EH (cell line): Measurements from ENCODE around the gene KIAA1755.

Source experiments
- DNase-seq: peaks from one replicate; pipeline ENCODE4 v3.0.0-alpha.2; 2015; ENCODE audit warnings: low read depth

Gene KIAA1755

DNA sequence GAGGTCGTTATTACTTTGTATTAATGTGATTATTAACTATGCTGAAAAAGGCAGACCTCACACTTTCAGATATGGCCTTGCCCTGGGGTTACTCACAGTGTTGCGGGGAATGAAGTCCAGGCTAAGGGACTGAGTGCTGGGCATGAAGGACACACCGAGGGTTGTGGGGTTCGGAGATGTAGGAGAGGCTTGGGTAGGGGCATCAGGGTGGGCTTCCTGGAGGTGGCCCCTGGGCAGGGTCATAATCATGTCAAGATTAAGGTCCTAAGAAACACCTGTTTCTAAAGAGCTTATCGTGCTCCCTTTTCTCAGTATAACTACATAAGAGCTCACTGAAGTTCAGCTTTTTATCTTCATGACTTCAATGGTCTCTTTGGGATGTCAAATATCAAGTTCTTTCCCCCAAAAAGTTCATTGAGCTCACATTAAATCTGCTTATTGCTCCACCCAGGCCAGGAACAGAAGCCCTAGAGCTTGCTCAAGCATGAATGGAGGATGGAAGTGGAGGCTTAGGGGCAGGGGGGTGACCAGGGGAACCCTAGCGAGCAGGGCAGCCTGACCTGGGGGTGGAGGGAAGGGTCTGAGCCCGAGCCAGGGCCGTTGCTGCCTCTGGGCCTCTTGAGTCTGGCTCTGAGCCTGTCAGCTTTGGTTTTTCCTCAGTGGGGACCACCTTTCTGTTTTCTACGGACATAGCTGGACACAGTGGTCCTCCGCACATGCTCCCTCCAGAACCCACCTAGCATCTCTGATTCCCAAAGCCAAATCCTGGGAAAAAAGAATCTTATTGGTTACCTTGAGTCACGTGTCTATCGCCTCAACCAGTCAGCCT lies 58.2 kb downstream of the KIAA1755 start:
- no peak for DNase-seq

DNA sequence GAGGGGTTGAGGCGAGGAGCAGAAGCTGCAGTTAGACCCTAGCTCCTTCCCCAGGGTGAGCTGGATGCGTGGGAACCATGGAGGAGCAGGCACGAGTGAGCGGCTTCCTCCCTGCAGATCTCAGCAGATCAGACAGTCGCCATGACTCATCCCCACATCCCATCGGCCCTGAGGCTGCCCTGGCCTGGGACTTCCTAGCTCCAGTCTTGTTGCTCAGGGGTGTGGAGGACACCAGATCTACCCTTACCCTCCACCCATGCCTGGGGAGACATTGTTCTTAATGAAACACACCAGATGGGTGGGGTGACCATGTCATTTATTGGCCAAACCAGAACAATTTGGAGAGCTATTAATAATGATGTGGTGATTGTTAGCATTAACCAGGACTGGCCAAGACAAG lies 59.2 kb downstream of the KIAA1755 start:
- peak; percentile 93 for DNase-seq

GRCh38 chr20:38200646-38201045 lies 59.9 kb downstream of the KIAA1755 start:
- no peak for DNase-seq

GRCh38 chr20:38199501-38200390 lies 60.8 kb downstream of the KIAA1755 start:
- peak; percentile 26 for DNase-seq

- peak; percentile 73 for DNase-seq
Observed at GRCh38 chr20:38198238-38198861, 62.2 kb downstream of the KIAA1755 start.

DNA sequence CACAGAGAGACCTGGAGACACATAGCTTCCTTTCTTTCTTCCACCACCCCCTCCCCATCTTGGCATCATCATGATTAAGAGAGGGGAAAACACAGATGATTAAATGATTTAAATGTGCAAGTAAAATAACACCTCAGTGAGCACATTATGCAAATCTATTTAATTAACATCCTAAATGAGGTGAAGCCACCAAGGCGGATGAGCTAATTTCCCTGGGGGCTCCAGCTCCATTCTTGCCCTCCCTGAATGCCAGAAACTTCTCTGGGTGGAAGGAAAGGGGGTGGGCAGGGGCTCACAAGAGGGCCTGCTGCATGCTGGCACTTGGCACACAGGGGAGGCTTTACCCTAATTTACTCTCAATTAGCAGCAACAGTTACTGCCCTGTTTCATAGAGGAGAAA lies 62.9 kb downstream of the KIAA1755 start:
- no peak for DNase-seq

- peak; percentile 44 for DNase-seq
Observed at GRCh38 chr20:38197217-38197616, 63.3 kb downstream of the KIAA1755 start.

DNA sequence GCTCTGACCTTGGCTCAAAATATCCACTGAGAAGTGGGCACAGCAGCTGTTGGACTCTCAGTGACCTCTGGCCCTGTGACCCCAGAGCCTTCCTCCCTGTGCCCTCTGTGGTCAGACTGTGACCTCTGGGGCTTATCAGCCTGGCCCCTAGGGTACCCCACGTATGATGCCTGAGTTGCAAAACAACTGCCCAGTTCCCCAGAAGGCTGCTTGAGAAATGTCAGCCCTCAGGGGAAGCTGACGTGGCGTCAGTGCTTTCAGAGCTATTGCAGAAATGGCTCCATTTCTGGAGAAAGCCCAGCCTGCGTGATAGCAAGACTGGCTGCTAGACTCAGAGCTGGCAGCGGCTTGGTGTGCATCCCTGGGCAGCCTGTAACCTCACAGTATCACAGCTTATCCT lies 63.9 kb downstream of the KIAA1755 start:
- DNase-seq: peak; percentile 93

DNA sequence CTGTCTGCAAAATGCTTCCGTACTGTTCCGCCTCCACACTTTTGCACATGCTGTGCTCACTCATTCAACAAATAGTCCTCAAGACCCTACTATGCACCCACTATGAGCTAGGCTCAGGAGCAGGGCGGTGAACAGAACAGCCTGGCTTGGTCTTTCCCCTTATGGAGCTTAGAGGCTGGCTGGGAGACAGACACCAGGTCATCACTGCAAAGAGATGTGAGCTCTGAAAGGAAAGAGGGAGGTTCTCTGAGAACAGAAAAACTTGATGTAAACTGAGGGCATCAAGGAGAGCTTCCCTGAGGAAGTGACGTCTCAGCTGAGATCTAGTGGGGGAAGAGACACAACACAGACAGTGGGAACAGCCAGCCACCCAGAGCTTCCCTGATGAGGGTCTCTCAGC lies 64.5 kb downstream of the KIAA1755 start:
- no peak for DNase-seq

DNA sequence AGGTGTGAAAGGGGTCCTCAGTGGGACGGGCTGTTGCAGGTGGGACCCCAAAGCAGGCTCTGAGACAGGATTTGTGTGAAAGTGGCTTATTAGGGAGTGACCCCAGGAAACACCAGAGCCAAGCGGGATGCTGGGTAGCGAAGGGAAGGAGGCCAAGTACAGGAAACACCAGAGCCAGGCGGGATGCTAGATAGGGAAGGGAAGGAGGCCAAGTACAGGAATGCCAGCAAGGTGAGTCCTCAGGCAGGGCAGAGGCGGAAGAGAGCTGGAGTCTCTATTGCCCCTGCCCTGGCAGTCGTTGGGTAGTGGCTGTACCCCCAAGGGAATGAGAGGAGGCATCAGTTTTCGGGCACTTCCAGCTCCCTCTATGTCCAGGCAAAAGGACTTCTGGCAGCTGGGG lies 65.0 kb downstream of the KIAA1755 start:
- no peak for DNase-seq

DNA sequence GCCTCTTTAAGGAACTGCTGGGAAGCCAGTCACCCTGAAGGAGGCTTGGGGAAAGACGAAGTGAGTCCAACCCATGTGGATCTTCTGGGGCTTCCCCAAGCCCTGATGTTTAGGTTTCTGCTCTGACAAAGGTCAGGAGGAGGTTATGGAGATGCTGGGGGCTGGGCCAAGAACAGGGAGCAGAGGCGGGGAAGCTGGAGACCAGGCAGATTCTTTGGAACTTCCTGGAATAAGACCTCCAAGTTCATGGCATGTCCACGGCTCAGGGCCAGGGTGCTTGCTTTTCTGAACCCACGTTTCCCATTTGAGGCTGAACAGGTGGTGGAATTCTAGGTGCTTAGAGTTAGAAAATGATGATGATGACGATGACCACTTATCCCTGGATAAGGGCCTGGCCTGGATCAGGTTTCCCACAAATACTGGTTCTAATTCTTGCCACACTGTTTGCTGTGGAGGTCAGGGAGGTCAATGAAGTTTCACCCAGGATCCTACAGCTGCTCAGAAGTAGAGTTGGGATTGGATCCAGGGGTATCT lies 65.5 kb downstream of the KIAA1755 start:
- no peak for DNase-seq

- DNase-seq: no peak
Observed at GRCh38 chr20:38193586-38194105, 66.9 kb downstream of the KIAA1755 start.

DNA sequence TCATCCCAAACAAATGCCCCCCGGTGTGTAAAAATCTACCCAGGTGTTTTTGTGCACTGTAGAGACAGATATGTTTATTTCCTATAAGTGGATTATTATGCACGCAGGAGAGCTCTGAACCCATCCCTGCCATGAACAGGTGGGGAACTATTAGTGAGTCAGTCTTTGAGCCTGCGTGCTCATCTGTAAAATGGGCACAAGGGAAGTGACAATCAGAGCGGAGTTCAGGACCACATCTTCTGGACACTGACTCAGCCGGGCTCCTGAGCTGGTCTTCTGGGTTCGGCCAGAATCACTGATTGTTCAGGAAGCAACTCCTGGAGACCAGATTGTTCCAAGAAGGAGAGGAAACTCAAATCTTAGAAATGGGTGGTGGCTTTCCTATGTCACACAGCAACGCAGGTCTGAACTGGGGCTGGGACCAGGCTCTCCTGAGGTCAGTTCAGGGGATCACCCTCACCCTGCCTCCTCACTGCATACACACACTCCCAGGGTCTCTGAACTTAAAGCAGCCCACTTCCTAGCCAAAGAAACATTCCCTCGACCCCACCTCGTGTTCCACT lies 68.1 kb downstream of the KIAA1755 start:
- no peak for DNase-seq

- no peak for DNase-seq
Observed at GRCh38 chr20:38191654-38192053, 68.9 kb downstream of the KIAA1755 start.

GRCh38 chr20:38190936-38191371 lies 69.6 kb downstream of the KIAA1755 start:
- DNase-seq: peak; percentile 48

- no peak for DNase-seq
Observed at GRCh38 chr20:38190166-38190565, 70.4 kb downstream of the KIAA1755 start.

GRCh38 chr20:38187517-38187916 lies 73.0 kb downstream of the KIAA1755 start:
- DNase-seq: peak; percentile 53

DNA sequence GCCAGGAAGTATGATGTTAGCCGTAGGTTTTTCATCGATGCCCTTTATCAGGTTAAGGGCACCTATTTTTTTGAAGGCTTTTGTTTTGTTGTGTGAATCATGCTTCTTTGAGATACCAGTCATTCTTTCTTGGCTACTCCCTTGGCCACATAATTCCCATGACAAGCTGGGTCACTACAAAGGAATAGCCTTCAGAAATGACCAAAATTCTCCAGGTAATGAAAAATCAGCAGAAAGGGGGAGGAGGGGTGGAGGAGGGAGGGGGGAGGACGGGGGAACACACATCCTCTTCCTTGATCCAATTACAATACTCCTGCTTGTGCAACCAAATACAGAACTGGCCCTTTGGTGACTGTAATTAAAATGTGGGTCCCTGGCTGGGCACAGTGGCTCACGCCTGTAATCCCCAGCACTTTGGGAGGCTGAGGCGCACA lies 73.7 kb downstream of the KIAA1755 start:
- peak; percentile 46 for DNase-seq

GRCh38 chr20:38184101-38184500 lies 76.4 kb downstream of the KIAA1755 start:
- DNase-seq: no peak

DNA sequence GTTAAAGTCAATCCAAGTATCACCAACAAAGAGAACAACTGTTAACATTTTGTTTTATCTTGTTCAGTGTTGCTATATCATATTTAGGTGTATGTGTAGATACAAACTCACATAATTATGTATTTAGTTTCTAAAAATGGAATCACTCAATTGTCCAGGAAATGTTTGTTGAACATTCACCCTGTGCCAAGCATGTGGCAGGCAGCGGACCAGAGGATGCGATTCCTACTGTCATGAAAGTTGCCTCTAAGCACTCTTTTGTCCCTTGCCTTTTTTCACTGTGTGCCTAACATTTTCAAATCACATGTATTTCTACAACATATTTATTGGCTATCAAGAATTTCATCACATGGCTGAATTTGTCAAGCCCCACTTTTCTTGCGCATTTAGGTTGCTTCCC lies 78.6 kb downstream of the KIAA1755 start:
- no peak for DNase-seq

GRCh38 chr20:38181207-38181801 lies 79.2 kb downstream of the KIAA1755 start:
- peak; percentile 65 for DNase-seq
